Caco-2 (cell line): ENCODE data around the gene OSBPL2. TPM values are rescaled to one million over a fixed set of nuclear protein-coding genes. Genes with fewer than 3 reads are reported as not detected.

Experiments
- BruUV-seq: library from RNA; stranded (reverse); fragments of 400-500 nt; replicated peaks from 2 replicates; lab custom pipeline; 2021; lab: Mats Ljungman, UMichigan
- CTCF ChIA-PET: fragments of 300-600 bp; sonication (Branson Sonifier 250); formaldehyde crosslinking; loops from one replicate; lab custom pipeline; 2022; ENCODE audit warnings: antibody characterized with exemption; lab: Charles Lee
- POLR2A ChIA-PET: fragments of 300-600 bp; sonication (Branson Sonifier 250); formaldehyde crosslinking; loops from one replicate; lab custom pipeline; 2022; ENCODE audit warnings: antibody characterized with exemption; lab: Charles Lee
- DNase-seq, 2 experiments: peaks; one replicate each; pipeline versions ENCODE4 v3.0.0 to v3.0.0-alpha.2; 2020 to 2022
- H3K27me3 ChIP-seq: replicated peaks from 2 replicates; pipeline ENCODE4 v1.6.0; 2011; ENCODE audit warnings: low read length; ENCODE audit not compliant: control insufficient read depth, insufficient read depth
- H3K36me3 ChIP-seq: 2 replicates; pipeline ENCODE4 v1.5.1; 2011; ENCODE audit warnings: low read length; ENCODE audit not compliant: control insufficient read depth, insufficient read depth
- H3K4me1 ChIP-seq: fragments of 250-450 bp; sonication (Bioruptor Pico); 2 replicates; pipeline ENCODE4 v1.5.1; 2020; ENCODE audit warnings: mild to moderate bottlenecking
- H3K4me3 ChIP-seq: 2 replicates; pipeline ENCODE4 v1.5.1; 2011; ENCODE audit warnings: low read depth, mild to moderate bottlenecking, control low read depth, low read length
- H3K9me3 ChIP-seq: fragments of 250-450 bp; sonication (Bioruptor Pico); 2 replicates; pipeline ENCODE4 v1.5.1; 2020; ENCODE audit warnings: mild to moderate bottlenecking, moderate library complexity
- H3K27ac Mint-ChIP-seq: one replicate; pipeline ENCODE4 v1.8.0; 2022; ENCODE audit warnings: mixed read lengths; ENCODE audit not compliant: unreplicated experiment
- H3K27me3 Mint-ChIP-seq: one replicate; pipeline ENCODE4 v1.8.0; 2022; ENCODE audit warnings: mixed read lengths; ENCODE audit not compliant: insufficient read depth, unreplicated experiment
- H3K36me3 Mint-ChIP-seq: one replicate; pipeline ENCODE4 v1.8.0; 2022; ENCODE audit warnings: mild to moderate bottlenecking, mixed read lengths; ENCODE audit not compliant: insufficient read depth, unreplicated experiment
- H3K4me1 Mint-ChIP-seq: one replicate; pipeline ENCODE4 v1.8.0; 2022; ENCODE audit warnings: low read depth, mixed read lengths; ENCODE audit not compliant: unreplicated experiment
- H3K4me3 Mint-ChIP-seq: one replicate; pipeline ENCODE4 v1.8.0; 2022; ENCODE audit warnings: mild to moderate bottlenecking, moderate library complexity, mixed read lengths; ENCODE audit not compliant: unreplicated experiment
- H3K9me3 Mint-ChIP-seq: one replicate; pipeline ENCODE4 v1.8.0; 2022; ENCODE audit warnings: mixed read lengths; ENCODE audit not compliant: unreplicated experiment
- intact Hi-C: fragments of 100-400 bp; cut with micrococcal nuclease; formaldehyde crosslinking; loops from one replicate; pipeline ENCODE4 v1.10.0; 2022; ENCODE audit not compliant: unreplicated experiment
- total RNA-seq: library from RNA; stranded (reverse); gene quantifications from 2 replicates; pipeline ENCODE4 v1.2.3, GENCODE V29; 2022
- TF ChIP-seq, protein P1 (sequence below), 2 experiments: fragments of 200-600 bp in 1 of 2; IDR thresholded peaks; 1 replicate in 1 of 2; 2 replicates in 1 of 2; pipeline versions ENCODE4 v1.5.1 to v1.8.0; 2011 to 2022; ENCODE audit warnings: antibody characterized with exemption in 1 of 2, control low read depth in 1 of 2, inconsistent platforms in 1 of 2, low read depth in 1 of 2, low read length in 1 of 2, mild to moderate bottlenecking in 1 of 2, moderate library complexity in 1 of 2; ENCODE audit not compliant: insufficient read depth in 1 of 2, severe bottlenecking in 1 of 2, unreplicated experiment in 1 of 2

OSBPL2 gene
- total RNA-seq, 1 experiment from 2014 or later = 132 TPM

DNA sequence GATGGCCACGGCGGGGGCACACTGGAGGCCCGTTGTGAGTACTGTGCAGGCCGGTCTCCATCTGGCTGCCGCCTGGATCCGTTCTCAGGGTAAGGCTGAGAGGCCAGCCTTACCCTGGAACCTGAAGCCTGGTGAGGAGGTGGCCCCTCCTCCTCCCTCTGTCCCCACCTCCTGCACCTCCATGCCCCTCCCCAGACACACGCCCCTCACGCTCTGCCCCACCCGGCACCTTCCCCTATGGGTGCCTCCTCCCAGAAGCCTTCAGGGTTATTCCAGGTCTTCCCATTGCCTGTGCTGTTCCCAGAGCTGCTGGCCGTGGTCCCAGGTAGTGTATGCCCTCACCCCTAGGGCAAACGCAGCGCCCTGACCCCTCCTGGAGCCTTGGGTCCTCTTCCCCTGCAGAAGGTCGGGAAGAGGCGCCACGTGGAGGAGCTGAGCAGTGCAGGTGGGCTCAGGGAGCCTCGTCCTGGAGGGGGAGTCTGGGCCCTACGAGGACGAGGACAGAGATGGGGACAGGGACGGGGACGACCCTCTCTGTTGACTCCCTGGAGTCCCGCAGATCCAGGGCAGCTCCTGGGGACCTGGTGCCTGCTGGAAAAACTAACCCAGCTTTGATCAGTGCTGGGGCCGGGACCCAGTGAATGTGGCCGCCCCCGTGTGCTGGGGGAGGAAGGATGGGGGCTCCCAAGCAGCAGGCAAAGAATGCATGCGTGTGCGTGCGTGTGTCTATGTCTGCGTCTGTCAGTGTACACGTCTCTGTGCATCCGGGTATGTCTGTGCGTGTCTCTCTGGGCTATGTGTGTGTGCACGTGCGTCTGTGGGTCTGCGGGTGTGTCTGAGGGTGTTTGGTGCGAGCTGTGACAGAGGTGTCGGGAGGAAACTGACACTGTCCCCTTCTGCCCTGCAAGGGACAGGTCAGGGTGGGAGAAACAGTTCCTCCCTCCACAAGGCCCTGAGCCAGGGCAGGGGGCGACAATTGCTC lies 10.1 kb upstream of the OSBPL2 start:
- ChIA-PET CTCF (no interaction called here), POLR2A (no interaction called here)
- H3K9me3 Mint-ChIP-seq = no peaks in the 10 kb centered on the region
- H3K36me3 Mint-ChIP-seq = no peaks in the 10 kb centered on the region
- no peak overlapping the region for H3K4me3 ChIP-seq
- H3K4me1 ChIP-seq = no peaks in the 10 kb centered on the region
- no TSS peak for BruUV-seq
- no peak overlapping the region for H3K4me3 Mint-ChIP-seq
- peak; percentile 60 to 78 for DNase-seq
- no peak overlapping the region for H3K27ac Mint-ChIP-seq
- H3K27me3 Mint-ChIP-seq = peaks cover 14% of the 10 kb centered on the region
- no peaks in the 10 kb centered on the region for H3K4me1 Mint-ChIP-seq
- no peaks in the 10 kb centered on the region for H3K36me3 ChIP-seq
- intact Hi-C loops = no loop called here
- H3K27me3 ChIP-seq = peaks cover 11% of the 10 kb centered on the region
- H3K9me3 ChIP-seq = peaks cover 4% of the 10 kb centered on the region; the same call in 1 of the 2 replicates
- TF ChIP-seq, protein P1, sequence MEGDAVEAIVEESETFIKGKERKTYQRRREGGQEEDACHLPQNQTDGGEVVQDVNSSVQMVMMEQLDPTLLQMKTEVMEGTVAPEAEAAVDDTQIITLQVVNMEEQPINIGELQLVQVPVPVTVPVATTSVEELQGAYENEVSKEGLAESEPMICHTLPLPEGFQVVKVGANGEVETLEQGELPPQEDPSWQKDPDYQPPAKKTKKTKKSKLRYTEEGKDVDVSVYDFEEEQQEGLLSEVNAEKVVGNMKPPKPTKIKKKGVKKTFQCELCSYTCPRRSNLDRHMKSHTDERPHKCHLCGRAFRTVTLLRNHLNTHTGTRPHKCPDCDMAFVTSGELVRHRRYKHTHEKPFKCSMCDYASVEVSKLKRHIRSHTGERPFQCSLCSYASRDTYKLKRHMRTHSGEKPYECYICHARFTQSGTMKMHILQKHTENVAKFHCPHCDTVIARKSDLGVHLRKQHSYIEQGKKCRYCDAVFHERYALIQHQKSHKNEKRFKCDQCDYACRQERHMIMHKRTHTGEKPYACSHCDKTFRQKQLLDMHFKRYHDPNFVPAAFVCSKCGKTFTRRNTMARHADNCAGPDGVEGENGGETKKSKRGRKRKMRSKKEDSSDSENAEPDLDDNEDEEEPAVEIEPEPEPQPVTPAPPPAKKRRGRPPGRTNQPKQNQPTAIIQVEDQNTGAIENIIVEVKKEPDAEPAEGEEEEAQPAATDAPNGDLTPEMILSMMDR (IDR thresholded peaks at IDR 0.05; ENCODE audit: insufficient read depth in 1 of 2, low read depth in 1 of 2, low read length in 1 of 2, severe bottlenecking in 1 of 2, unreplicated experiment in 1 of 2) = no peak

GRCh38 chr20:62228982-62229545 lies 9.3 kb upstream of the OSBPL2 start:
- Histone ChIP-seq H3K9me3 (peaks cover 4% of the 10 kb centered on the region; the same call in 1 of the 2 replicates), H3K27me3 (peaks cover 8% of the 10 kb centered on the region), H3K4me1 (no peaks in the 10 kb centered on the region), H3K36me3 (no peaks in the 10 kb centered on the region), H3K4me3 (no peak overlapping the region)
- TF ChIP-seq, protein P1 (IDR thresholded peaks at IDR 0.05; ENCODE audit: insufficient read depth in 1 of 2, low read depth in 1 of 2, low read length in 1 of 2, severe bottlenecking in 1 of 2, unreplicated experiment in 1 of 2) = no peak
- DNase-seq = no peak
- Mint-ChIP-seq H3K27ac (no peak overlapping the region), H3K36me3 (no peaks in the 10 kb centered on the region), H3K27me3 (peaks cover 14% of the 10 kb centered on the region), H3K4me3 (no peak overlapping the region), H3K9me3 (no peaks in the 10 kb centered on the region), H3K4me1 (no peaks in the 10 kb centered on the region)
- no TSS peak for BruUV-seq
- intact Hi-C loops = no loop called here
- POLR2A ChIA-PET = no interaction called here
- CTCF ChIA-PET = no interaction called here

DNA sequence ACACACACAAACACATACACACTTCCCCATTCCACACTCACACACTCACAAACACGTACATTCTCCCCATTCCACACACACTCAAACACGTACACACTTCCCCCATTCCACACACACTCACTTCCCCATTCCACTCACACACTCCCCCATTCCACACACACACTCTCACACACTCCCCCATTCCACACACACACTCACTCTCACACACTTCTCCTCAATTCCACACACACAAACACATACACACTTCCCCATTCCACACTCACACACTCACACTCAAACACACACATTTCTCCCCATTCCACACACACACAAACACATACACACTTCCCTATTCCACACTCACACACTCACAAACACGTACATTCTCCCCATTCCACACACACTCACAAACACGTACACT lies 8.7 kb upstream of the OSBPL2 start:
- H3K4me3 Mint-ChIP-seq = no peak overlapping the region
- POLR2A ChIA-PET = no interaction called here
- no peak for DNase-seq
- CTCF ChIA-PET = no interaction called here
- TF ChIP-seq, protein P1 (IDR thresholded peaks at IDR 0.05; ENCODE audit: insufficient read depth in 1 of 2, low read depth in 1 of 2, low read length in 1 of 2, severe bottlenecking in 1 of 2, unreplicated experiment in 1 of 2) = no peak
- intact Hi-C loops = no loop called here
- H3K27me3 Mint-ChIP-seq = peaks cover 8% of the 10 kb centered on the region
- Histone ChIP-seq H3K27me3 (peaks cover 4% of the 10 kb centered on the region; the same call in 1 of the 2 replicates), H3K9me3 (peaks cover 4% of the 10 kb centered on the region; the same call in 1 of the 2 replicates), H3K4me1 (no peaks in the 10 kb centered on the region), H3K4me3 (no peak overlapping the region), H3K36me3 (no peaks in the 10 kb centered on the region)
- no peaks in the 10 kb centered on the region for H3K9me3 Mint-ChIP-seq
- no peaks in the 10 kb centered on the region for H3K4me1 Mint-ChIP-seq
- BruUV-seq = no TSS peak
- H3K36me3 Mint-ChIP-seq = no peaks in the 10 kb centered on the region
- H3K27ac Mint-ChIP-seq = no peak overlapping the region
